Activated CD4-positive, alpha-beta T cell treated with anti-CD3 and anti-CD28 coated beads, Interleukin-10, Interleukin-2, amounts not matched to agents 100 ng/mL and 50 ng/mL, durations not matched to agents 16 hours and 8 hours (primary cell): ENCODE results near the gene NUP54.

Source experiments
- DNase-seq: peaks from one replicate; pipeline ENCODE4 v3.0.0-alpha.2; 2020

NUP54 gene

DNA sequence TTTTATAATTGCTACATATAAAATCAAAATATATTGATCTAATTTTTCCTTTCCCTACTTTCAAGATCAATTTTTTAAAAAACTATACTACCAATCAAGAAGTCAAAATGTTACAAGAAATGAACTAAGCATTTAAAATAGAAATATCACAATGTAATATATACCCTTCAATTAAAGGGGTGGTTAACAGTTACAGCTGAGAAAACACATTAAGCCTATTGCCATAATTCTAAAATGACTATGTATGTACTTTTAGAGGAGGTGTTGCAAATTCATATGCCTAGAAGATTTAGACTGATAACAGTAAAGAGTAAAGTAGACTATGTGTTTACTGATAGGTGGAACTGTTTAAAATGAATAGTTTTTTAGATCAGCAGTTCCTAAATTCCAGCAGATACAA is 3.7 kb downstream of the NUP54 start:
- DNase-seq: no peak

DNA sequence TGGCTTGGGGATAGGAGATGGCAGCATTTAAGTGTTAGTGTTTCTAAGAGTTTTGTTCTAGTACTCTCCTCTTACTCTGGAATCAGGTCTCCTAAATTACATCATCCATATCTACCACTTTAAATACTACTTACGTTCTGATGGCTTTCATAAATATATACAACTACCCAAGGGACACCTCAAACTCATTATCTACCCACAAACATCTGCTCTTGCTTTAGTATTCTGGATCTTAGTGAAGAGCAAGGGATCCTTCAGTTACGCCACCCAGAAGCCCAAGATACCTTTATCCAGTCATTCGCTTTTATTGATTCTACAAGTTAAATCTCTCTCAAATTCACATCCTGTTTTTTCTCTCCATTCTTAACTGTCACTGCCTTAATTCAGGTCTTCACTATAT is 7.0 kb downstream of the NUP54 start:
- DNase-seq: no peak

DNA sequence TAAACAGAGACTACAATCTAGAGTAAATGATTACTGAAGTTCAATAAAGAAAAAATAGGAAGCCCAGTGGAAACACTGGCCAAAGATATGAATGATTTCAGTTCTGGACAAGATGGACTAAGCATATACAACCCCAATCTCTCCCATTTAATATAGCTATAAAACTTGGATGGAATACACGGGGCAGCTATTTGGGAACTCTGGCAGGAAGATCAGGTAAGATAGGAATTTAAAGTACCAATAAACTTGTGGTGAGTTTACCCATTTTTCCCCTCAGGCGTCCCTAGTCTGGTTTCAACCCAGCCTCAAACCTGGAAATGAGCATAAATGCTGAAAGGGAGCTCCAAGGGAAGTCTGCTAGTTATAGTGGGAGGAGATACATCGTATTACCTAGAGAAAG is 20.4 kb downstream of the NUP54 start:
- no peak for DNase-seq

DNA sequence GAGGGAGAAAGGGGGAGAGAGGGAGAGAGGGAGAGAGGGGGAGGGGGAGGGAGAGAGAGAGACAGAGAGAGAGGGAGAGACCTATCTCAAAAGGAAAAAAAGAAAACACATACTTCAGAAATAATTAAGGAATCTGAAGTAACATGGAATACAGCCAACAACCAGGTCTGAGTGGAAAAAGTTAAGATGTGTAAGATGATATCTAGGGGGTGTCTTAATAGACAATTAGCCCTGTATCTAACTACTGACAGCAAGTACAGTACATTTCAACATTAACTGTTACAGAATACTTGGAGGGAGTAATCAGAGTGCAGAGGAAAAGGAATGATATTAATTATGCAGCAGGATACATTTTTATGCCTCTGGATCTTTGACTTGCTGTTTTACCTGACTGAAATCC is 22.4 kb downstream of the NUP54 start:
- DNase-seq: no peak

DNA sequence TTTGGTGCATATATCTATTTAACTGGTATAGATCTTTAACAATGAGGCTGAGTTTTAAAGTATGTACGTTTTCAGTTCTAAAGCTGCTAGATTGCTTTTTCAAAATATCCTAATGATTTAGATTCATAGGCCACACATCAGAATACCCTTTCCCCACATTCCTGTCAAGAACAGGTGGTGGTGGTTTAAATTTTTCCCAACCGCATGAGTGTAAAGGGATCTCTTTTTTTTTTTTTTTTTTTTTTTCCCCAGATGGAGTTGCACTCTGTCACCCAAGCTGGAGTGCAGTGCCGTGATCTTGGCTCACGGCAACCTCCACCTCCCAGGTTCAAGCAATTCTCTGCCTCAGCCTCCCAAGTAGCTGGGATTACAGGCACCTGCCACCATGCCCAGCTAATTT is 28.0 kb downstream of the NUP54 start:
- DNase-seq: no peak

DNA sequence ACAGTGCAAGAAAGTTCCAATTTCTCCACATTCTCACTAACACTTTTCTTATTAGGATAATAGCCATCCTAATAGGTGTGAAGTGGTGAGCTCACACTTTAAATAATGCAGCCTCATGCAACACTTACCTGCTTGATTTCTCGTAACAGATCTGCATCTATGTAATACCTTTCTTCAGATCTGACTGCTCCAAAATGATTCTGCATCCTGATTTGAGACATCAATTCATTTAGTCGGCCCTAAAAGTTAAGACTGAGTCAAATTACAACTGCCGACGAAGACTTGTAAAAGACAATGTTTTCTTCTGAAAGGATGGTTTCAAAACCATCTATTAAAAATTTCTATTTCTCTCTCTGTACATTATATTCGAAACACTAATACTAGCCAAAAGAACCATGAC is 30.7 kb downstream of the NUP54 start:
- peak; percentile 61 for DNase-seq

DNA sequence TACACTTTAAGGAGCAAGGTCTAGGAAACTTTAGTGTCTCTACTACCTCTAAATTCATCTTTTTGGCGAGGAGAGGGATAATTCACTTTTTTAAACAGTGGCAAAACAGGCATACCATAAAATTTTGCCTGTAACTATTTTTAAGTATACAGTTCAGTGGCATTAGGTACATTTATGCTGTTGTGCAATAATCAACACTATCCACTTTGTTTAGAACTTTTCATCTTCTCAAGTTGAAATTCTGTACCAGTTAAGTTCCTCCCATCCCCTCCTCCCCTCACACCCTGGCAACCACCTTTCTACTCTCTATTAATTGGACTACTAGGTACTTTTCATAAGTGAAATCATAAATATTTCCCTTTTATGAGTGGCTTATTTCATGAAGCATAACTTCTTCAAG is 31.4 kb downstream of the NUP54 start:
- no peak for DNase-seq

DNA sequence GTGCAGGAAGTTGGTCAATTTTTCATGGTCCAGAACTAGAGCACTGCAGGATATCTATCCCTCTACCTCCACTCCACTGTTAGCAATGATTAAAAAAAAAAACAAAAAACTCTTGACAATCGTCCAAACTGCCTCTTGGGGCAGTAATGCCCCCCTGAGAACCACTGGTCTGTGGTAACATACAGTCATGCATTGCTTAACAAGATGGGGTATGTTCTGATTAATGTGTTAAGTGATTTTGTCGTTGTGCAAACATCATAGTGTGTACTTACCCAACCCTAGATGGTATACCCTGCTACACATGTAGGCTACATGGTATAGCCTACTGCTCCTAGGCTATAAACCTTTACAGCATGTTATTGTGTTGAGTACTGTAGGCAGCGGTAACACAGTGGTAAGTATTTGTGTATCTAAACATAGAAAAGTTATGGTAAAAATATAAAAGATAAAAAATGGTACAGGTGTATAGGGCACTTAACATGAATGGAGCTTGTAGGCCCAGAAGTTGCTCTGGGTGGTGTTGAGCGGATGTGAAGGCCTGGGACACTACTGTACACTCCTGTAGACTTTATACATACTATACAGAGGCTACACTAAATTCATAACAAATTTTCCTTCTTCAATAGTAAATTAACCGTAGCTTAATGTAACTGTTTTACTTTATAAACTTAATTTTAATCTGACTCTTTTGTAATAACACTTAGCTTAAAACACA is 39.6 kb downstream of the NUP54 start:
- peak; percentile 22 for DNase-seq

DNA sequence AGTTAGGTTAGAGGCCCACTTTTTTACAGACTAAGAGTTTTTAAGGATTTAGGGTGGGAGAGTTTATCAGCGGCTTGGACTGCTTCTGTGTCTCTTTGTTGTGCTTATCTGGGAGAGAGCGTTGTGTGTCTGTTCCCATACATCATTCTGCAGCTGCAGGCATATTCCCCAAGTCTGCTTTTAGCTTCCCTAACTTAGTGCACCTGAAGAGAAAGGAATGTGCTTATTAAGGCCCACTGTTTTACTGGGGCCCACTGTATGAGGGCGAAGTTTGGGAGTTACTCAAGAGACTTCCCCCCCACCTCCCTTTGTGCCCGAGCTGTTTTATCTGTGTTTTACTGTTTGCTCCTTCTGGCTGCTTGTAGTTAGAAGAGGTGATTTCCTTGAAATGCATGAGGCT is 41.8 kb downstream of the NUP54 start:
- DNase-seq: no peak

DNA sequence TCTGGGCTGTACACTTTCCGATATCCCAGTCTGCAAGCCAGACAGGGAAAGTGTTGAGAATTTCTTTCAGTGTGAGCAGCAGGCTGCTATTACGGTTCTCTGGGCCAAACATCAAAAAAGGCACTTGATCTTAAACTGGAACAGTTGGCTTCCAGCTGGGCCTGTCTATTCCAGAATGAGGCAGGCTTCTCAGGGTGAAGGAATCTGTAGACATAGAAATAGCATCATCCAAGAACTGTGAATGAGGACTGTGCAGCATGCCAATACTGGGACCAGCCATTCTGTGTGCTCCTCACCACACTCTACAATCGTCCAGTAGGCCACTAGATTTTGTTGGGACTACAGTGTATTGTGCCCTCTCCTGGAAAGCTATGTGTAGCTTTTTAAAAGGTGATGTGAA is 42.5 kb downstream of the NUP54 start:
- no peak for DNase-seq

DNA sequence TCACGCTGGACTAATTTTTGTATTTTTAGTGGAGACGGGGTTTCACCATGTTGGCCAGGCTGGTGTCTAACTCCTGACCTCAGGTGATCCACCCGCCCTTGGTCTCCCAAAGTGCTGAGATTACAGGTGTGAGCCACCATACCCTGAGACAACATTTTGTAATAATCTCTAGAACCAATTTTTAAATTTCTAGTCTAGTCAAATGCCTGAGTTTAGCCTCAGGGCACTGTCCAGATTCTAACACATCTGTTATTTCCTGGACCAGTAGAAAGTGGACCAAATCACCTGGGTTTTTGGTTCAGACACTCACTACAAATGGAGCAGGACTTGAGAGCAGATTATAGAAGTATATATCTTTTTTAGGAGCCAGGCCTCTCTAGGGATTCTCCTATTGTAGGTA is 52.1 kb downstream of the NUP54 start:
- no peak for DNase-seq

DNA sequence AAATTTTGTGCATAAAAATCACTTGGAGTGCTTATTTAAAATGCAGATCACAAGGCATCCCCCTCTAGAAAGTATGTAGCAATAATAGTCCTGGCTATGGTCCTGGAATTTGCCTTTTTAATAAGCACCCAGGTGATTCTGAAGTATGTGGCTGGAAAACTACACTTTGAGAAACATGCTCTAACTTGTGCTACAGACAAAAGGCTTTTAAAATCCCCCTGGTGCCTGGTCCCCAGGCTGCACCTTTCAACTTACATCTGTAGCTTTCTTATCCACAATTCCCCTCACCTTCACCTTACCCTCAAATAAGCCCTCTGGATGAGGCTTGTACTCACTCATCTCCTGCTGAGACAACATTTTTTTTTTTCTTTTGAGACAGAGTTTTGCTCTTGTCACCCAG is 52.6 kb downstream of the NUP54 start:
- no peak for DNase-seq

DNA sequence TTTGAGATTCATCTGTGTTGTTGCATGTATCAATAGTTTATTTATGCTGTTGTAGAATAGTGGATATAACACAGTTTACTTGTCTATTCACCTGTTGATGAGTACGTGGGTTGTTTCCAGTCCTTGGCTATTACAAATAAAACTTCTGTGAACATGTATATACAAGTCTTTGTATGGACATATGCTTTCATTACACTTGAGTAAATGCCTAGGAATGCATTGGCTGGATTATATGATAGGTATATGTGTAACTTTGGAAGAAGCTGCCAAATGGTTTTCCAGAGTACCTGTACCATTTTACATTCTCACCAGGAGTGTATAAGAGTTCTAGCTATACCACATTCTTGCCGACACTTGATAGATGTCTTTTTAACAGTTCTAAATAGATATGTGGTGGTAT is 57.1 kb downstream of the NUP54 start:
- DNase-seq: no peak

DNA sequence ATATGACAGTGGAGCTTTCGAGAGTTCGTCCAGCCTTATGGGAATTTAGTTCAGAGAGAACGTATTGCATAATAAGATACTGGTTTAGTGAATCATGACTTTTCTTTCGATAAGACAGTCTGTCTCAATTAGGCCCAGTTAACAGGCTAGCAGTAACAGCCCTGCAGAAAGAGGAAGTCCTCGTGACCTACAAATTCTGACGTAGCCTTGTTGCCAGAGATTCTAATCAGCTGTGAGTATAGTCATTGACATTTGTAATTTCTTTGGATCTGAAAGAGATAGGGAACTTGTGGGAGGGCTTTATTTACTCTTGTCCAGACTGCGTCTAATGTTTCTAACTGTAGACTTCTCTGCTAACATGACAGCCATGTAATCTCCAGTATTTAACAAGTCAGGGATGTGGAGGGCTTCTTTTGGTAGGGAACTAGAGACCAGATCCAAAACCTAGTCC is 57.9 kb downstream of the NUP54 start:
- peak; percentile 26 for DNase-seq

DNA sequence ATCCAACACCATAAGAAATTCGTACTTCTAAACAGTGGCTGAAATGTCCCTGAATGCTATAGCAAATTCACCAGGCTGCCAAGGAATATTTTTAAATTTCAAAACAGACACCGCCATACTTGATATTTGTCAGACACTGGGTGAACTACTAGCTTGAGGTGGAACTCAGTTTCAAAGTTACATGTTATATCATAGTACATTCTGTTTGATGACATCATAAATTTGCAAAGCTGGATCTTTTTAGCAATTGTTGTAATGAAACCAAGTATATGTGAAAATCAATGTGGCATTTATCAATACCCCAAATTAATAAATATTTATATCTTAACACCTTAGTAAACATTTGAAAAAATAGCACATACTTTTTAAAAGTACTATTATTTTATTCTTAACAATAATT is 59.5 kb downstream of the NUP54 start:
- no peak for DNase-seq

DNA sequence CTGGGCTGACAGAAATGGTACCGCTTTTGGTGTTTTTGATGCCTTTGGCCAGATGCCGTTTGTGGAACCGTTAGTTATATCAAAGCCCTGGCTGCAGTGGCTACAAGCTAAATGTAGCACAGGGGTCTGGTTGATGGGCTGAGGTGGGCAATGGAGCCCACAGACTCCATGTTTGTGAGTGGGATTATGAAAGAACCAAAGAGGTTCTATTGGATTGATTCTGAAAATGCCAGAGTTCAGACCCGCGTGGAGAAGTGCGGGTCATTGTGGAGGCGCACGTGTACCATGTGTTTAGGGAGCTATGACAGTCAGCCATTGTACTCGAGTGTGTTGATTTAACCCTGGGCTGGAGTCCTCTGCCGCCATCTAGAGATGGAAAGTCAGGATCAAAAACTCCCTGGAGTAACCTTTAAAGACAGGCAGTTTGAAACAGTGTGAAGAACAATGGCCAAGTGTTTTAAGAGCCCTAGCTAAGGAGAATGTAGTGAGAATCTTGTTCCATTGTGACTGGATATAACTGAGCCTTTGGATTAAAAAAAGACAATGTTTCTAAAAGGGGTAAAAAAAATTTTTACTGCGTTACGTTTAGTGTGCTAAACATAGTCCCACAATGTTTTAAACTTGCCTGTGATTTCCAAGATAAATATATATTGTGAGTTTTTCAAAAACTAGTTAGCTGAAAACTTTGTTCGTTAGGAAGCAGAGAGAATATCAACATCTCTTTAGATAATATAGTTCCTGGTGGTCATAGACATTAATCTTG is 61.0 kb downstream of the NUP54 start:
- peak; percentile 54 for DNase-seq

DNA sequence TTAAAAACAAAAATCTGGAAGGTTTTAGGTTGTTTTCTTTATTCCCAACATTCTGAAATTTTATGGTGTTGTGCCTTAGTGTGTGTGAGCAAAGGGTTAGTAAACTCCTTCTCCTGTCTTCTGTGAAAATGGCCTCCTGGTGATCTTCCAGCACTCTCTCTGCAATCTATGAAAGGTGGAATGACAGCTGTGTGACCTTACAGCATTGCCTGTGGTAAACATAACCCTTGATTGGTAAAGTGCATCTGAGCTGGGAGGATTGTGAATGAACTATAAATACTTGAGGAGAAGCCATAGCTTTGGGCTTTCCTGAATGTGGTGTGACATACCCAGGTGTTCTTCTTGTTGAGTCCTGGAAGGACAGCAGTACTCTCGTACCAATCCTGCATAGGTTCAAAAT is 63.7 kb downstream of the NUP54 start:
- DNase-seq: no peak

DNA sequence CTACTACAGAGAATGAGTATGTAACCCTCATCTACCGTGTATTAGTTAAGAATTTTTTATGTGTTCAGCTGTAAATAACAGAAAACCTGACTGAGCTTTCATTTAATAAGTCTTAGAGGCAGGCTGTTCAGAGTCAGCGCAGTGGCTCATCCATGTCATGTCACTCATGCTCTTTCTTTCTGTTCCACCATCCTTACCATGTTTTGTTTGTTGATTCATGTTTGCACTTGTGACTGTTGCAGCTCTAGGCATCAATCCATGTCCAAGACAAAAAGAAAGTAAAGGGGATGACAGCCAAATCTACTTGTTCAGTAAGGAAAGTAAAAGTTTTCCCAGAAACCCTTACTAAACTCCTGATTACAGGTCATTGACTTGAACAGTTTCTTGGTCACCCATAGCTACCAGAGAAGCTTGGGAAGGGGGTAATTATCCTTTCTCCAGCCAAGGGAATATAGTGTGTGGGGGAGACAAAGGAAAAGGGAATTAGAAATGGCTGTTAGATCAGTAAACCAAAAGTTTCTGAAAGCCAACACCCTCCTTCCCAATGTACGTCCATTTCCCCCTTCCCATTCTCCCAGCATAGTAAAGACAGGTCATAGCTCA is 64.7 kb downstream of the NUP54 start:
- DNase-seq: no peak

DNA sequence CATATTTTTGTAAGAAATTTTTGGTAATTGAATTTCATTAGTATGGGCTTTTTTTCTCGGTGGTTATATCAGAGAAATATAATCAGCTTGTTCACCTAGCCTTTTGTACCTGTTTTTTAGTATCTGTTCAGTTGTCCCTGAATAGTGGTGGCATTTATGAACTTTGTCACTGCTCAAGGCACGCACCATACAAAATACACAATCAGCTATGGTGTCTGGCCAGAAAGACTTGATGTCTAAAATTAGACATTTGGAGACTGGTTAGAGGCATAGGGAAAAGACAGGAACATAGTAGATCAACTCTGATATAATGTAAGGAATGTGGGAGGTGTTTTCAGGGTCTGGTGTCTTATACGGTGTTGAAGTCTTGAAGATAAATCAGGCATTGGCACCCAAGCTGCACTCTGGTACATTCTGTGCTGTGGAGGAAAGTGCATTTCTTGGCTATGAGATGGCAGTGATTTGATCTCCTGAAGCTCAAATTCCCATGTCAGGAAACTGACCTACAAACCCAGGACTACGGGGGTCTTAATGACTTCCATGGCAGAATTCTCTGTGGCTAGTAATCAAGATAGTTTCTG is 70.1 kb downstream of the NUP54 start:
- DNase-seq: no peak

DNA sequence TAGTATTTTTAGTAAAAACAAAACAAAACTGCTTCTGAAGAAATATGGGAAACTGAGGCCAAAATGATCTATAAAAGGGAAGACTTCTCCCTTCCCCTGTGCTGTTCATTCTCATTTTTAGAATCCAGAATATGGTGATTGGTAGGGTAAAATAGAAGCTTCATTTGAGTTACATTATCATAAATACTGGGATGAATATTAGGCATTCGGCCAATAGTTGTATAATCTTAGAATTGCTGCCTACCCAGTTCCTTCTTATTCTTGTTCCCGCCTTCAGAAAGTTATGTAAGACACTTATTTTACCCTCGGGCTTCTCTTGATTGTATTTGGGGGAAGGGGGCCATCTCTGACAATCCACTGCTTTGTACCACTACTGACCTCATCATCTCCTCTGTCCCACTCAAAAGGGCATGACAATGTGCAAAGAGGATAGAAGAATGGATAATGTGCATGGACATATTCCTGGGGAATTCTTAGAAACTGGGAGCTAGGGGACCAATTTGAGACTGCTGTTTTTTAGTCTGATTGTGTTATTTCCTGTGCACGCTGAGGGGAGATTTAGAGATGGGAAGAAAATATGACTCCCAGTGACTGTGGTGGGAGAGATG is 73.1 kb downstream of the NUP54 start:
- no peak for DNase-seq

DNA sequence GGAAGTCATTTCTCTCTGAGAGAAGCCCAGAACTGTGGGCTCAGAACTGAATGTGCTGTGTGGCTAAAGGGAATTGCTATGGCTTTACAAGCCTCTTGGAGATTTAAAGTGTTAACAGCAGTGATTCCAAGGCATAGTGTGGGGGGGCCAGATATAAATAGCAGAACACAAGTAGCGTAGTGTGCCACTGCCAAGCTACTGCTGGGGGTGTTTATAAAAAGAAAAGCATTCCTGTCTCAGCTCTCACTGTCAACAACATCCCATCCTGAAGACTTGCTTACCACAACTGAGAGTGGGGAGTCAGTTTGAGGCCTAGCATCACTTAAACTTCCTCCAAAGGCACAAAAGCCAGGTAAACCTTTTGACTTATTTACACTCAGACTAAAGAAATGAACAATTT is 73.7 kb downstream of the NUP54 start, which contains the start of gene ART3:
TSS of gene ART3 (plus strand) at position 242 of the 400 bp plus-strand sequence. CDS start 1,181 bp downstream, outside the sequence.
- no peak for DNase-seq

DNA sequence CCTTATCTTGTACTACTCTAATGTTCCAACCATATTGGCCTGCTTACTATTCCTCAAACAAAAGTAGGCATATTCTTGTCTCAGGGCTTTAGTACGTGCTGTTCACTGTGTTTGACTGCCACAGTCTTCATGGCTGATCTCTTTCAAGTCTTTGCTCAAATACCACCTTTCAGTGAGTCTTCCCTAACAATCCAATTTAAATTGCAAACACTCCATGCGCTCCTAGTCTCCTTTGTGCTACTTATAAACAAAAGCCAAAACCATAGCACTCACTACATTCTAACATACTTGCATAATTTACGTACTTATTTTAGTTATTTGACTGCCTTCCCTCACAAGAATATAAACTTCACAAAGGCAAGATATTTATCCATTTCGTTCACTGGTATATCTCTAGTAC is 75.4 kb downstream of the NUP54 start:
- DNase-seq: no peak

DNA sequence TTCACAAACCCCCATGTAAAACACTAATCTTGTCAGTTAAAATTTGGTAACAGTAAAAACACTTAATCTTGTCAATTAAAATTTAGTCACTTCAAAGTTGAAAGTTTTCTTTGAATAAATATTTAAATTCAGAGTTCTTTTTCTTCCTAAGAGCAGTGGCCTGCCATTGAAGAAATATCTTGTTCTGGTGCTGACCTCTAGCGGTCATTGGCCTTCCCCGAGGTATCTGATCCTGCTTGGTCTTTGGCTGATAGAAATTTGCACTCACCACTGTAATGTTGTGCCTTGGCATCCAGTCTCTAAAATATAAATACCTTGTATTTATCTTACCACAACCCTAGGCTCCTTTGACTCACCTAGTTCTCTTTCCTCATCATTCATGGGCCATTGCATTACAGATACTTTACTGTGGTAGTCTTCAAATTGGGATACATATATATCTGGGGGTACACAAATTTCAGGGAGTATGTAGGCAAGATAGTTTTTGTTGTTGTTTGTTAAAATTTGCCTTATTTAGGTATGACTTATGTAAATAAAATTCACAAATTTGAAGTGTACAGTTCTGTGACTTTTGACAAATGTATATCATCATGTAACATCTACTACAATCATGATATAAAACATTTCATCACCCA is 80.4 kb downstream of the NUP54 start:
- DNase-seq: peak; percentile 86
